Activated CD4-positive, alpha-beta T cell treated with anti-CD3 and anti-CD28 coated beads for 24 hours (primary cell): ENCODE results near the gene BSPH1.
"Not testable (repeated sequence)": the region's sequence is repeated elsewhere in the genome, so short reads cannot be mapped to it uniquely, and the experiment has no call there.

Source experiments
- DNase-seq, 2 donors: peaks; one replicate each; pipeline ENCODE4 v3.0.0-alpha.2; 2020; ENCODE audit warnings: low read depth in 2 of 2

BSPH1 gene

GRCh38 chr19:47920107-47920506 is 71.9 kb downstream of the BSPH1 start:
- DNase-seq = not testable (repeated sequence)
